HG02678 (cell line): ENCODE measurements around the gene UPK2.
"Not testable (repeated sequence)": the region's sequence is repeated elsewhere in the genome, so short reads cannot be mapped to it uniquely, and the experiment has no call there.

Experiments used
- ATAC-seq: cut with Tn5 transposase; IDR thresholded peaks from one replicate; pipeline ENCODE4 v1.9.1; 2021; ENCODE audit warnings: mild to moderate bottlenecking, moderate library complexity; ENCODE audit not compliant: unreplicated experiment

The UPK2 gene

GRCh38 chr11:118984825-118985224 lies 28.7 kb downstream of the UPK2 start:
- no peak for ATAC-seq

- ATAC-seq = no peak
Observed at GRCh38 chr11:118988280-118988679, 32.2 kb downstream of the UPK2 start.

GRCh38 chr11:118991486-118992038 lies 35.5 kb downstream of the UPK2 start:
- not testable (repeated sequence) for ATAC-seq

GRCh38 chr11:118996926-118997626 lies 41.0 kb downstream of the UPK2 start:
- ATAC-seq = peak; percentile 6

- ATAC-seq = peak; percentile 96
Observed at GRCh38 chr11:118997627-118998387, 41.7 kb downstream of the UPK2 start, which contains the start of gene CENATAC. Gene CENATAC (plus strand): TSS chr11:118998138. CDS start chr11:118998198, 60 bp downstream.

- no peak for ATAC-seq
Observed at GRCh38 chr11:118998388-118998717, 42.3 kb downstream of the UPK2 start.

- no peak for ATAC-seq
Observed at GRCh38 chr11:118998822-118999221, 42.7 kb downstream of the UPK2 start.

GRCh38 chr11:119000906-119001305 lies 44.8 kb downstream of the UPK2 start:
- no peak for ATAC-seq

- ATAC-seq = no peak
Observed at GRCh38 chr11:119006656-119007055, 50.6 kb downstream of the UPK2 start.
